Kidney tubule cell (primary cell): Measurements from ENCODE around the gene FOXK2.
"Not testable (repeated sequence)": the region's sequence is repeated elsewhere in the genome, so short reads cannot be mapped to it uniquely, and the experiment has no call there.

Experiments
- DNase-seq: peaks from one replicate; pipeline ENCODE4 v3.0.0-alpha.2; 2018; ENCODE audit warnings: low spot score

The FOXK2 gene

GRCh38 chr17:82534401-82534812, 14.9 kb downstream of the FOXK2 start:
- no peak for DNase-seq

- DNase-seq, result peak; percentile 23
Observed at GRCh38 chr17:82536512-82537201, 17.1 kb downstream of the FOXK2 start.

- not testable (repeated sequence) for DNase-seq
Observed at GRCh38 chr17:82537228-82537627, 17.7 kb downstream of the FOXK2 start.

GRCh38 chr17:82539076-82539475, 19.5 kb downstream of the FOXK2 start:
- DNase-seq, result not testable (repeated sequence)

- DNase-seq, result no peak
Observed at GRCh38 chr17:82542439-82542838, 22.9 kb downstream of the FOXK2 start.

- no peak for DNase-seq
Observed at GRCh38 chr17:82544431-82545070, 25.0 kb downstream of the FOXK2 start.

- DNase-seq, result no peak
Observed at GRCh38 chr17:82545071-82545462, 25.5 kb downstream of the FOXK2 start.

GRCh38 chr17:82547981-82548380, 28.4 kb downstream of the FOXK2 start:
- no peak for DNase-seq

- peak; percentile 42 for DNase-seq
Observed at GRCh38 chr17:82548681-82549303, 29.3 kb downstream of the FOXK2 start.

GRCh38 chr17:82551779-82552457, 32.4 kb downstream of the FOXK2 start:
- DNase-seq, result peak; percentile 83

GRCh38 chr17:82552580-82552979, 33.0 kb downstream of the FOXK2 start:
- no peak for DNase-seq

GRCh38 chr17:82553210-82553930, 33.8 kb downstream of the FOXK2 start:
- DNase-seq, result no peak

- DNase-seq, result not testable (repeated sequence)
Observed at GRCh38 chr17:82557510-82557909, 38.0 kb downstream of the FOXK2 start.

GRCh38 chr17:82559566-82560251, 40.2 kb downstream of the FOXK2 start:
- no peak for DNase-seq

- DNase-seq, result no peak
Observed at GRCh38 chr17:82560252-82560642, 40.7 kb downstream of the FOXK2 start.

- DNase-seq, result no peak
Observed at GRCh38 chr17:82560802-82561428, 41.4 kb downstream of the FOXK2 start.

- no peak for DNase-seq
Observed at GRCh38 chr17:82561429-82562035, 42.0 kb downstream of the FOXK2 start.

- not testable (repeated sequence) for DNase-seq
Observed at GRCh38 chr17:82562718-82563220, 43.2 kb downstream of the FOXK2 start.

- no peak for DNase-seq
Observed at GRCh38 chr17:82563318-82563717, 43.8 kb downstream of the FOXK2 start.

GRCh38 chr17:82563745-82564144, 44.2 kb downstream of the FOXK2 start:
- not testable (repeated sequence) for DNase-seq
